GM12874 (cell line): ENCODE data around the gene TERF2IP.

Experiments
- CTCF ChIP-seq: IDR thresholded peaks from 2 replicates; pipeline ENCODE4 v1.5.1; 2011; ENCODE audit warnings: low read depth, mild to moderate bottlenecking, control low read depth, low read length, moderate library complexity; ENCODE audit not compliant: insufficient read depth

The TERF2IP gene

GRCh38 chr16:75667503-75667902 is 19.9 kb downstream of the TERF2IP start:
- no peak for TF ChIP-seq CTCF

GRCh38 chr16:75676909-75677308 is 29.3 kb downstream of the TERF2IP start, which contains the start of gene CPHXL2:
TSS of gene CPHXL2 (minus strand) at chr16:75677009. CDS start at chr16:75676999, 10 bp downstream.
- no peak for TF ChIP-seq CTCF

GRCh38 chr16:75679366-75679765 is 31.8 kb downstream of the TERF2IP start:
- no peak for TF ChIP-seq CTCF

- no peak for TF ChIP-seq CTCF
These were observed 34.7 kb downstream of the TERF2IP start for GRCh38 chr16:75682308-75682707.

- no peak for TF ChIP-seq CTCF
These were observed 39.8 kb downstream of the TERF2IP start for GRCh38 chr16:75687361-75687760.

- TF ChIP-seq CTCF, result peak; percentile 15; the same call in 1 of the 2 replicates
These were observed 48.1 kb downstream of the TERF2IP start for GRCh38 chr16:75695708-75696107.

- no peak for TF ChIP-seq CTCF
These were observed 50.0 kb downstream of the TERF2IP start for GRCh38 chr16:75697571-75697970.
